Peyer's patch (tissue), 4 donors: ENCODE measurements around the gene UTS2B.

ENCODE experiments used
- CTCF ChIP-seq, 6 experiments: fragments of 450-650 bp in 4 of 6; fragments of 200-600 bp in 2 of 6; sonication (generic) in 1 of 6; IDR thresholded peaks; one replicate each; pipeline ENCODE4 v1.5.1; 2017 to 2019; ENCODE audit warnings: antibody characterized with exemption in 6 of 6, mild to moderate bottlenecking in 3 of 6, moderate library complexity in 1 of 6
- POLR2A ChIP-seq, 2 donors: fragments of 450-650 bp; IDR thresholded peaks; one replicate each; pipeline ENCODE4 v1.5.1; 2017; ENCODE audit warnings: antibody characterized with exemption in 2 of 2, mild to moderate bottlenecking in 2 of 2, moderate library complexity in 2 of 2

- TF ChIP-seq POLR2A (IDR thresholded peaks at IDR 0.05): no peak
- TF ChIP-seq CTCF (IDR thresholded peaks at IDR 0.05): no peak
Measured at GRCh38 chr3:191361456-191361855, 31.1 kb upstream of the UTS2B start.
